Fibroblast of peridontal ligament (primary cell): Measurements from ENCODE around the gene GSTM2.
"Not testable (repeated sequence)": the region's sequence is repeated elsewhere in the genome, so short reads cannot be mapped to it uniquely, and the experiment has no call there.

Source experiments
- DNase-seq: peaks from one replicate; pipeline ENCODE4 v3.0.0-alpha.2; 2010; ENCODE audit errors: extremely low read depth

The GSTM2 gene

GRCh38 chr1:109677459-109677858, 9.6 kb downstream of the GSTM2 start:
- no peak for DNase-seq

GRCh38 chr1:109678637-109679036, 10.8 kb downstream of the GSTM2 start:
- DNase-seq = not testable (repeated sequence)

- not testable (repeated sequence) for DNase-seq
Observed at GRCh38 chr1:109684777-109685176, 16.9 kb downstream of the GSTM2 start.

GRCh38 chr1:109685399-109685798, 17.5 kb downstream of the GSTM2 start:
- not testable (repeated sequence) for DNase-seq

GRCh38 chr1:109685890-109686289, 18.0 kb downstream of the GSTM2 start:
- not testable (repeated sequence) for DNase-seq

- DNase-seq = not testable (repeated sequence)
Observed at GRCh38 chr1:109687109-109687508, 19.3 kb downstream of the GSTM2 start.

DNA sequence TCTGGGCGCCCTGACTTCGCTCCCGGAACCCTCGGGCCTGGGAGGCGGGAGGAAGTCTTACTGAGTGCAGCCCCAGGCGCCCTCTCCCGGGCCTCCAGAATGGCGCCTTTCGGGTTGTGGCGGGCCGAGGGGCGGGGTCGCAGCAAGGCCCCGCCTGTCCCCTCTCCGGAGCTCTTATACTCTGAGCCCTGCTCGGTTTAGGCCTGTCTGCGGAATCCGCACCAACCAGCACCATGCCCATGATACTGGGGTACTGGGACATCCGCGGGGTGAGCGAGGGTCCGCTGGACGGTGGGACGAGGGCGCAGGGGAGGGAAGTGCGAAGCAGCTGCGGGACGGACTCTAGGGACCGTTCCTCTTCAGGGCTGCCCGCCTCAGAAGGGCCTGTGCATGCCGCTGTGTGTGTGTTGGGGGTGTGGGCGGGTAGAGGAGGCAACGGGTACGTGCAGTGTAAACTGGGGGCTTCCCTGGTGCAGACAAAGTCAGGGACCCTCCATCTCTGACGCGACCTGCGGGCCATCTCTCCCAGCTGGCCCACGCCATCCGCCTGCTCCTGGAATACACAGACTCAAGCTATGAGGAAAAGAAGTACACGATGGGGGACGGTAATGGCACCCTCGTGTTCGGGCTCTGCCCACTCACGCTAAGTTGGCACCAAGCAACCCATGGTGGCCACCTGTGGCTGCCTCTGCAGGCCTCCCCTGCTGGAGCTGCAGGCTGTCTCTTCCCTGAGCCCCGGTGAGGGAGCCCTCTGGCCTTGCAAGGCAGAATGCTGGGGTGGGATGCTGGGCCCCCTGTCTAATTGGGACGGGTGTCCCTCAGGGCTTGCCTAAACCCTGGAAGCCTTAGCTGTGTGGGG, 20.0 kb downstream of the GSTM2 start, which contains the start of gene GSTM1:
GSTM1 (plus strand) TSS at position 177 of the 859 bp plus-strand sequence; CDS start at position 234, 57 bp downstream.
- no peak for DNase-seq

GRCh38 chr1:109689844-109690405, 22.1 kb downstream of the GSTM2 start:
- DNase-seq = no peak

- DNase-seq = no peak
Observed at GRCh38 chr1:109691759-109692158, 23.9 kb downstream of the GSTM2 start.

- not testable (repeated sequence) for DNase-seq
Observed at GRCh38 chr1:109694400-109694799, 26.5 kb downstream of the GSTM2 start.

GRCh38 chr1:109695138-109695537, 27.3 kb downstream of the GSTM2 start:
- DNase-seq = not testable (repeated sequence)

DNA sequence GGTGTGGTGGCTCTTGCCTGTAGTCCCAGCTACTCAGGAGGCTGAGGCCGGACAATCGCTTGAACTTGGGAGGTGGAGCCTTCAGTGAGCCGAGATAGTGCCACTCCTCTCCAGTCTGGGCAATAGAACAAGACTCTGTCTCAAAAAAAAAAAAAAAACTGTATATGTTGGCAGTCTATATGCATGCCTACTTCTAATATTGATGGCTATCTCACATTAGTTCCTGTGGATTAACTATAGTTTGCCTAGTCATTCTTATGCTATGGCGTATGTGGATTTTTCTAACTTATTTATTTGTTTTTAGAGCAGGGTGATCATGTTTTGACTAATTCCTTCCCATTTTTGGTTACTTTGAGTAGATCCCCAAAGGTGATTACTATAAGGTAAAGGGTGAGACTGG, 29.2 kb downstream of the GSTM2 start:
- no peak for DNase-seq

DNA sequence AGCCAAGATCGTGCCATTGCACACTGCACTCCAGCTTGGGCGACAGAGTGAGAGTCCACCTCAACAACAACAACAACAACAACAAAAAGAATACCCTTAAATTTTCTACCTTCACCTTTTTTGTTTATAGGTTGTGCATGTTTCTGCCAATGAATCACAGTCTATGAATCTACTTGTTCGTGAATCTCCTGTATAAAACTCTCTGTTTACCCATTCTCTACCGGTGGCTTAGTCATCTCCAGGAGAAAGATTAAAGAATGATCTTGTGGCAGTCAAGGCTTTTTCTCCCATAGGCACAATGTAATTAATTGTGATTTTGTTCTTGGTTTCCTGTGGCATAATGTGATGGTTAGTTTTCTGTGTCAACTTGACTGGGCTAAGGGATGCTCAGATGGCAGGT, 30.0 kb downstream of the GSTM2 start:
- not testable (repeated sequence) for DNase-seq

GRCh38 chr1:109702940-109703339, 35.1 kb downstream of the GSTM2 start:
- not testable (repeated sequence) for DNase-seq

- DNase-seq = no peak
Observed at GRCh38 chr1:109704173-109704572, 36.3 kb downstream of the GSTM2 start.

DNA sequence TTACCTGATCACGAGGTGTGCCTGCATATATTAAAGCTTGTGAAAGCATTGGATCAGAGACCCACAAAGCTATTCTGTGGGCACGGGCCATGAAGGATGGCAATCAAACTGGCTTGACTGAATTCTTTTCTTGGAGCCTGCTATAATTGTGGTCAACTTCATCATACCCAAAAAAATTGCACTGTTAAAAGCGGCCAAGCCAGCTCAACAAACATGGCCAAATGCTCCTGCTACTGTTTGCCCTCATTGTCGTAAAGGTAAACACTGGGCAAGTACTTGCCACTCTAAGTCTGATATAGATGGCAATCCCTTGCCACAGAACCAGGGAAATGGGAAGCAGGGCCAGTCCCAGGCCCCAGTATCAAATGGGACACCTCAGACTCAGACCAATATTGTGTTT, 37.6 kb downstream of the GSTM2 start:
- no peak for DNase-seq

GRCh38 chr1:109708949-109709348, 41.1 kb downstream of the GSTM2 start:
- not testable (repeated sequence) for DNase-seq

- not testable (repeated sequence) for DNase-seq
Observed at GRCh38 chr1:109709822-109710221, 42.0 kb downstream of the GSTM2 start.

DNA sequence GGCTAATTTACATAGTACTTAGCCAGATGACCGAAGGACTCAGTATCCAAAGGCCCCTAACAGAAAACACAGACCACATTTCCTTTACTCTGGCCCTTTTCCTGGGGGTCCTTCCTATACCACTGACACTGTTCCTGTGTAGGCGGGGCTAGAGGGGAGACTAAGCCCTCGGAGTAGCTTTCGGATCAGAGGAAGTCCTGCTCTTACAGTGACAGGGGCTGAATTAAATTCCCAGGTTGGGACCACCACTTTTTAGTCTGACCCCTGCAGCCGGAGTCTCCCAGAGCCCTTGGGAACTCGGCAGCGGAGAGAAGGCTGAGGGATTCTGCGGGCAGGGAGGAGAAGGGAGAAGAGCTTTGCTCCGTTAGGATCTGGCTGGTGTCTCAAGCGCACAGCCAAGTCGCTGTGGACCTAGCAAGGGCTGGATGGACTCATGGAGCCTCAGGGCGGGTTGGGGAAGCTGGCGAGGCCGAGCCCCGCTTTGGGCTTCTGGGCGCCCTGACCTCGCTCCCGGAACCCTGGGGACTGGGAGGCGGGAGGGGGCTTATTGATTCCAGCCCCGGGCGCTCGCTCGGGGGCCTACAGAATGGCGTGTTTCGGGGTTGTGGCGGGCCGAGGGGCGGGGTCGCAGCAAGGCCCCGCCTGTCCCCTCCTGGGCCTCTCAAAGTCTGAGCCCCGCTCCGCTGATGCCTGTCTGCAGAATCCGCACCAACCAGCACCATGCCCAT, 43.9 kb downstream of the GSTM2 start, which contains the start of gene GSTM5:
GSTM5 (plus strand) TSS at position 659 of the 728 bp plus-strand sequence; CDS start at position 721, 62 bp downstream.
- DNase-seq = not testable (repeated sequence)

DNA sequence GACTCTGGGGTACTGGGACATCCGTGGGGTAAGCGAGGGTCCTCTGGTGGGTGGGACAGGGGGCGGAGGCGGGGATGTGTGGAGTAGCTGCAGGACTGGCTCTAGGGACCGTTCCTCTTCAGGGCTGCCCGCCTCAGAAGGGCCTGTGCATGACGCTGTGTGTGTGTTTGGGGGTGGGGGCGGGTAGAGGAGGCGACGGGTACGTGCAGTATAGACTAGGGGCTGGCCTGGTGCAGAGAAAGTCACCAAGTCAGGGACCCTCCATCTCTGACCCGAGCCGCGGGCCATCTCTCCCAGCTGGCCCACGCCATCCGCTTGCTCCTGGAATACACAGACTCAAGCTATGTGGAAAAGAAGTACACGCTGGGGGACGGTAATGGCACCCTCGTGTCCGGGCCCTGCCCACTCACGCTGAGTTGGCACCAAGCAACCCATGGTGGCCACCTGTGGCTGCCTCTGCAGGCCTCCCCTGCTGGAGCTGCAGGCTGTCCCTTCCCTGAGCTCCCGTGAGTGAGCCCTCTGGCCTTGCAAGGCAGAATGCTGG, 44.5 kb downstream of the GSTM2 start:
- no peak for DNase-seq

DNA sequence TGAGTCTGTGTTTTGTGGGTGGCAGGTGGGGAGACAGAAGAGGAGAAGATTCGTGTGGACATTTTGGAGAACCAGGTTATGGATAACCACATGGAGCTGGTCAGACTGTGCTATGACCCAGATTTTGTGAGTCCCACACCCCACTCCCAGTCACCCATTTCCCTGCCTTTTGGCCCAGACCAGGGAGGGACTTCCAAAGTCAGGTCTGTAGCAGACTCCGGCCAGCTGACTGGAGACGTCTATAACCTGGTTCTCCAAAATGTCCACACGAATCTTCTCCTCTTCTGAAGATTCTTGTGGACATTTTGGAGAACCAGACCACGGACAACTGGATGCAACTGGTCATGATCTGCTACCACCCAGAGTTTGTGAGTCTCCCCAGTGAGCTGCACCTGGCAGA, 45.8 kb downstream of the GSTM2 start:
- no peak for DNase-seq
